HEK293 (cell line): Measurements from ENCODE around the gene NECTIN4.

ENCODE experiments used
- GLIS2 ChIP-seq: fragments of 450-650 bp; formaldehyde crosslinking; IDR thresholded peaks from 2 replicates; pipeline ENCODE4 v1.5.1; 2016; ENCODE audit warnings: missing biosample characterization, missing genetic modification characterization
- ZEB2 ChIP-seq: fragments of 450-650 bp; formaldehyde crosslinking; IDR thresholded peaks from 2 replicates; pipeline ENCODE4 v1.5.1; 2016; ENCODE audit warnings: missing biosample characterization, missing genetic modification characterization
- ZNF335 ChIP-seq: fragments of 450-650 bp; formaldehyde crosslinking; conservative IDR thresholded peaks from 2 replicates; pipeline ENCODE4 v1.5.1; 2016; ENCODE audit warnings: missing biosample characterization, missing genetic modification characterization
- ZNF341 ChIP-seq: fragments of 450-650 bp; formaldehyde crosslinking; IDR thresholded peaks from 2 replicates; pipeline ENCODE4; 2016; ENCODE audit warnings: low read depth, missing biosample characterization, missing genetic modification characterization
- ZNF423 ChIP-seq: fragments of 450-650 bp; formaldehyde crosslinking; IDR thresholded peaks from 2 replicates; pipeline ENCODE4 v1.5.1; 2016; ENCODE audit warnings: missing biosample characterization, missing genetic modification characterization
- ZNF600 ChIP-seq: fragments of 450-650 bp; formaldehyde crosslinking; IDR thresholded peaks from 2 replicates; pipeline ENCODE4 v1.5.1; 2016; ENCODE audit warnings: missing biosample characterization, missing genetic modification characterization
- ZNF76 ChIP-seq: fragments of 450-650 bp; formaldehyde crosslinking; IDR thresholded peaks from 2 replicates; pipeline ENCODE4; 2016; ENCODE audit warnings: low read depth, missing biosample characterization, missing genetic modification characterization, borderline replicate concordance

Gene NECTIN4

DNA sequence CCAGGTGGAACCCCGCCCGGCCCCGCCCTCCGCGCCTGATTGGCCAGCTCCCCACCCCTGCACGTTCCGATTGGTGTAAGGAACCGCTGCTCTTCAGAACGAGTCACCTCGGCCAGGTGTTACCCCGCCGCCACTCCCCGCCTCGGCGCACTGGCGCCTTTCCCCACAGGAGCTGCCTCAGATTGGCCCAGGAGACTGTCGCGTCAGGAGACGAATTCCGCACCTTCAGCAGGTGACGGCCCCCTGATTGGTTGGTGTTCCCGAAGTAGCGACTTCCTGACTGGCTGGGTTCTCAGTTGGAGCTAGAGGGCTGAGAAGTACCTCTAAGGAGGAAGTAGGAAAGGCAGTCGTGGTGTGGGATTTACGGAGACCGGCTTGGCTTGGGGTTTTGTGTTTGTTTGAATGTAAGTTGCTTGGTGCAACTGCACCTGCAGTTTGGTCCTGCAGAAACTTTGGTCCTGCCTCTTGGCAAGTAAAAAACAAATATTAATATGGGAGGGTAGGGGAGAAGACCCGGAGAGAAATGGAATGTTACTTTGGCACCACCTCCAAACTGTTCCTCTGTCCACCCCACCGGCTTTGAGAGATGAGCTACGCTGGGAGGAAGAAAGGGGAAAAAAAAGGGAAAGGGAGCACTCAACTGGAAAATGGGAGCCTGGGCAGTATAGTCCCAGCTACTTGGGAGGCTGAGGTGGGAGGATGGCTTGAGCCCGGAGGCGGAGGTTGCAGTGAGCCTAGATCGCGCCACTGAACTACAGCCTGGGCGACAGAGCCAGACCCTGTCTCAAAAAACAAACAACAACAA is 68.0 kb downstream of the NECTIN4 start (continued):
- peak; percentile 53; the same call in 1 of the 2 replicates for TF ChIP-seq ZEB2 (tag by site-specific recombination)
- 0 out of 2 replicates have a peak, but pooled peaks have one; percentile 33 for TF ChIP-seq ZNF335 (tag by site-specific recombination)
- peak; percentile 43 for TF ChIP-seq GLIS2 (tag by site-specific recombination)
- TF ChIP-seq ZNF341: 0 out of 2 replicates have a peak, but pooled peaks have one; percentile 46
- 0 out of 2 replicates have a peak, but pooled peaks have one; percentile 69 for TF ChIP-seq ZNF600
- no peak for TF ChIP-seq ZNF76 (tag by site-specific recombination)
- TF ChIP-seq ZNF423: no peak
